HL-60 (cell line): Measurements from ENCODE around the gene ROR2.
"Not testable (repeated sequence)": the region's sequence is repeated elsewhere in the genome, so short reads cannot be mapped to it uniquely, and the experiment has no call there.

Experiments used
- TF ChIP-seq, protein P1 (sequence below): IDR thresholded peaks from one replicate; pipeline ENCODE4 v1.5.1; 2011; ENCODE audit warnings: low read length, control low read depth, inconsistent platforms; ENCODE audit not compliant: insufficient read depth
- TF ChIP-seq, protein P2 (sequence below): IDR thresholded peaks from 2 replicates; pipeline ENCODE4 v1.6.1; 2012; ENCODE audit warnings: low read depth; ENCODE audit not compliant: insufficient replicate concordance

DNA sequence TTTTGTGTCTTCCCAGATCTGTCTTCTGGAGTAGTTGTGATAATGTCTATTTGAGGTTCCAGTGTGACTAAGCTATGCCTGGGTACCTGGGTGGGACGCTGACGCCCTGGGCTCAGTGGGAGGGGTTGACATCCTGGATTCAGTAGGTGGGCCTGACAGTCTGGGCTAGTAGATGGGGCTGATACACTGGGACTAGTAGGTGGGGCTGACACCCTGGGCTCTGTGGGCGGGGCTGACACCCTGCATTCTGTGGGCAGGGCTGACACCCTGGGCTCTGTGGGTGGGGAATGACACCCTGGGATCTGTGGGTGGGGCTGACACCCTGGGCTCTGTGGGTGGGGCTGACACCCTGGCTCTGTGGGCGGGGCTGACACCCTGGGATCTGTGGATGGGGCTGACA lies 153.5 kb downstream of the ROR2 start:
- TF ChIP-seq, protein P1, sequence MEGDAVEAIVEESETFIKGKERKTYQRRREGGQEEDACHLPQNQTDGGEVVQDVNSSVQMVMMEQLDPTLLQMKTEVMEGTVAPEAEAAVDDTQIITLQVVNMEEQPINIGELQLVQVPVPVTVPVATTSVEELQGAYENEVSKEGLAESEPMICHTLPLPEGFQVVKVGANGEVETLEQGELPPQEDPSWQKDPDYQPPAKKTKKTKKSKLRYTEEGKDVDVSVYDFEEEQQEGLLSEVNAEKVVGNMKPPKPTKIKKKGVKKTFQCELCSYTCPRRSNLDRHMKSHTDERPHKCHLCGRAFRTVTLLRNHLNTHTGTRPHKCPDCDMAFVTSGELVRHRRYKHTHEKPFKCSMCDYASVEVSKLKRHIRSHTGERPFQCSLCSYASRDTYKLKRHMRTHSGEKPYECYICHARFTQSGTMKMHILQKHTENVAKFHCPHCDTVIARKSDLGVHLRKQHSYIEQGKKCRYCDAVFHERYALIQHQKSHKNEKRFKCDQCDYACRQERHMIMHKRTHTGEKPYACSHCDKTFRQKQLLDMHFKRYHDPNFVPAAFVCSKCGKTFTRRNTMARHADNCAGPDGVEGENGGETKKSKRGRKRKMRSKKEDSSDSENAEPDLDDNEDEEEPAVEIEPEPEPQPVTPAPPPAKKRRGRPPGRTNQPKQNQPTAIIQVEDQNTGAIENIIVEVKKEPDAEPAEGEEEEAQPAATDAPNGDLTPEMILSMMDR, result not testable (repeated sequence)
- TF ChIP-seq, protein P2, sequence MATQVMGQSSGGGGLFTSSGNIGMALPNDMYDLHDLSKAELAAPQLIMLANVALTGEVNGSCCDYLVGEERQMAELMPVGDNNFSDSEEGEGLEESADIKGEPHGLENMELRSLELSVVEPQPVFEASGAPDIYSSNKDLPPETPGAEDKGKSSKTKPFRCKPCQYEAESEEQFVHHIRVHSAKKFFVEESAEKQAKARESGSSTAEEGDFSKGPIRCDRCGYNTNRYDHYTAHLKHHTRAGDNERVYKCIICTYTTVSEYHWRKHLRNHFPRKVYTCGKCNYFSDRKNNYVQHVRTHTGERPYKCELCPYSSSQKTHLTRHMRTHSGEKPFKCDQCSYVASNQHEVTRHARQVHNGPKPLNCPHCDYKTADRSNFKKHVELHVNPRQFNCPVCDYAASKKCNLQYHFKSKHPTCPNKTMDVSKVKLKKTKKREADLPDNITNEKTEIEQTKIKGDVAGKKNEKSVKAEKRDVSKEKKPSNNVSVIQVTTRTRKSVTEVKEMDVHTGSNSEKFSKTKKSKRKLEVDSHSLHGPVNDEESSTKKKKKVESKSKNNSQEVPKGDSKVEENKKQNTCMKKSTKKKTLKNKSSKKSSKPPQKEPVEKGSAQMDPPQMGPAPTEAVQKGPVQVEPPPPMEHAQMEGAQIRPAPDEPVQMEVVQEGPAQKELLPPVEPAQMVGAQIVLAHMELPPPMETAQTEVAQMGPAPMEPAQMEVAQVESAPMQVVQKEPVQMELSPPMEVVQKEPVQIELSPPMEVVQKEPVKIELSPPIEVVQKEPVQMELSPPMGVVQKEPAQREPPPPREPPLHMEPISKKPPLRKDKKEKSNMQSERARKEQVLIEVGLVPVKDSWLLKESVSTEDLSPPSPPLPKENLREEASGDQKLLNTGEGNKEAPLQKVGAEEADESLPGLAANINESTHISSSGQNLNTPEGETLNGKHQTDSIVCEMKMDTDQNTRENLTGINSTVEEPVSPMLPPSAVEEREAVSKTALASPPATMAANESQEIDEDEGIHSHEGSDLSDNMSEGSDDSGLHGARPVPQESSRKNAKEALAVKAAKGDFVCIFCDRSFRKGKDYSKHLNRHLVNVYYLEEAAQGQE, result not testable (repeated sequence)
